Neural progenitor cell (in vitro differentiated cells): ENCODE measurements around the gene ZBTB25.

Experiments used
- EZH2 ChIP-seq: fragments of 200-600 bp; sonication (generic); IDR thresholded peaks from 2 replicates; pipeline ENCODE4 v1.6.1; 2017; ENCODE audit warnings: antibody characterized with exemption, mild to moderate bottlenecking, moderate library complexity
- TF ChIP-seq, protein P1 (sequence below): fragments of 200-600 bp; sonication (generic); IDR thresholded peaks from 2 replicates; pipeline ENCODE4 v1.5.1; 2017; ENCODE audit warnings: antibody characterized with exemption, mild to moderate bottlenecking

DNA sequence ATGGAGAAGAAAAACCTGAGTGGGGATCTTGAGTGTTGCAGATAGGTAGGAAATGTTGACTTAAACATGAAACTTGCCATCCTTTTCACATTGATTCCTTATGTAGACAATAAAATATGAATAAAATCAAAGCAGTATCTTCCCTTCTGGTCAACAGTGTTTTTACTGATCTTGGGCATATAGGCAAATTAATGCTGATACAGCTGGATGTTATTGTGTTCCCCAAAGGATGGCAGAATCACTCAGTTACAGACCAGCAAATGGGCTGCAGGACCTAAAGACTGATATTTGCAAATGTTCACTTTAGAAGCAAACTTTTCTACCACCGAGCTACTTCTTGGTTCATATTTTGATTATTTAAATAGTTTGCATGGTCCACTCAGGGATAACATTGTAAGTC is 81.6 kb downstream of the ZBTB25 start:
- TF ChIP-seq, protein P1, sequence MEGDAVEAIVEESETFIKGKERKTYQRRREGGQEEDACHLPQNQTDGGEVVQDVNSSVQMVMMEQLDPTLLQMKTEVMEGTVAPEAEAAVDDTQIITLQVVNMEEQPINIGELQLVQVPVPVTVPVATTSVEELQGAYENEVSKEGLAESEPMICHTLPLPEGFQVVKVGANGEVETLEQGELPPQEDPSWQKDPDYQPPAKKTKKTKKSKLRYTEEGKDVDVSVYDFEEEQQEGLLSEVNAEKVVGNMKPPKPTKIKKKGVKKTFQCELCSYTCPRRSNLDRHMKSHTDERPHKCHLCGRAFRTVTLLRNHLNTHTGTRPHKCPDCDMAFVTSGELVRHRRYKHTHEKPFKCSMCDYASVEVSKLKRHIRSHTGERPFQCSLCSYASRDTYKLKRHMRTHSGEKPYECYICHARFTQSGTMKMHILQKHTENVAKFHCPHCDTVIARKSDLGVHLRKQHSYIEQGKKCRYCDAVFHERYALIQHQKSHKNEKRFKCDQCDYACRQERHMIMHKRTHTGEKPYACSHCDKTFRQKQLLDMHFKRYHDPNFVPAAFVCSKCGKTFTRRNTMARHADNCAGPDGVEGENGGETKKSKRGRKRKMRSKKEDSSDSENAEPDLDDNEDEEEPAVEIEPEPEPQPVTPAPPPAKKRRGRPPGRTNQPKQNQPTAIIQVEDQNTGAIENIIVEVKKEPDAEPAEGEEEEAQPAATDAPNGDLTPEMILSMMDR: no peak
- no peak for TF ChIP-seq EZH2
